Mammary epithelial cell (primary cell): ENCODE data around the gene COL11A1.

Source experiments
- EZH2 ChIP-seq: IDR thresholded peaks from 2 replicates; pipeline ENCODE4 v1.6.1; 2012; ENCODE audit warnings: low read length, inconsistent platforms, borderline replicate concordance
- TF ChIP-seq, protein P1 (sequence below), 2 donors: IDR thresholded peaks in 1 of 2; conservative IDR thresholded peaks in 1 of 2; 2 replicates each; pipeline ENCODE4 v1.5.1; 2011 to 2012; ENCODE audit warnings: inconsistent platforms in 2 of 2, low read length in 2 of 2, mild to moderate bottlenecking in 2 of 2, control low read depth in 1 of 2, low read depth in 1 of 2; ENCODE audit not compliant: insufficient read depth in 1 of 2; ENCODE audit errors: extremely low read depth in 1 of 2

DNA sequence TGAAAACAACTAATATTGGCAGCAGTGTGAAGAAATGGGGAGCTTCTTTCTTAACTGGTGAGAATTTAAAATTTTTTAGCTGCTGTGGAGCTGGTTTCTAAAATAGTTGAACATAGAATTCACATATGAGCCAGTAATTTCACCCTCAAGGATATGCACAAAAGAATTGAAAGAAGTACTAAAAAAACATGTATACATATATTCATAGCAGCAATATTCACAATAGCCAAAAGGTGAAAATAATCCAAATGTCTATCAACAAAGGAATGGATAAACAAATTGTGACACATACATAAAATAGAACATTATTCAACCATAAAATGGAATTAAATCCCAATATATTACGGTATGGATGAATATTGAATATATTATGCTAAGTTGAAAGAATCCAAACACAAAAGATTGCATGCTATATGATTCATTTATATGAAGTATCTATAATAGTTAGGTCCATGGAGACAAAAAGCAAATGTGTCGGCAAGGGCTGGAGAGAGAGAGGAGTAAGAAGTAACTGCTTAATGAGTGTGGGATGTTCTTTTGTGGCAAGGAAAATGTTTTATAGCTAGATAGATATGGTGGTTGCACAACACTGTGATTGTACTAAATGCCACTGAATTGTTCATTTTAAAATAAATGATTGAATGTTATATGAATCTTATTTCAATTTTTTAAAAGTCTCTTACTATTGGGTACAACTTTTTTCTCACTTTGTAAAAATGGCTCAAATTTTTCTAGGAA lies 14.8 kb upstream of the COL11A1 start:
- TF ChIP-seq, protein P1, sequence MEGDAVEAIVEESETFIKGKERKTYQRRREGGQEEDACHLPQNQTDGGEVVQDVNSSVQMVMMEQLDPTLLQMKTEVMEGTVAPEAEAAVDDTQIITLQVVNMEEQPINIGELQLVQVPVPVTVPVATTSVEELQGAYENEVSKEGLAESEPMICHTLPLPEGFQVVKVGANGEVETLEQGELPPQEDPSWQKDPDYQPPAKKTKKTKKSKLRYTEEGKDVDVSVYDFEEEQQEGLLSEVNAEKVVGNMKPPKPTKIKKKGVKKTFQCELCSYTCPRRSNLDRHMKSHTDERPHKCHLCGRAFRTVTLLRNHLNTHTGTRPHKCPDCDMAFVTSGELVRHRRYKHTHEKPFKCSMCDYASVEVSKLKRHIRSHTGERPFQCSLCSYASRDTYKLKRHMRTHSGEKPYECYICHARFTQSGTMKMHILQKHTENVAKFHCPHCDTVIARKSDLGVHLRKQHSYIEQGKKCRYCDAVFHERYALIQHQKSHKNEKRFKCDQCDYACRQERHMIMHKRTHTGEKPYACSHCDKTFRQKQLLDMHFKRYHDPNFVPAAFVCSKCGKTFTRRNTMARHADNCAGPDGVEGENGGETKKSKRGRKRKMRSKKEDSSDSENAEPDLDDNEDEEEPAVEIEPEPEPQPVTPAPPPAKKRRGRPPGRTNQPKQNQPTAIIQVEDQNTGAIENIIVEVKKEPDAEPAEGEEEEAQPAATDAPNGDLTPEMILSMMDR (conservative IDR thresholded peaks at IDR 0.05 in 1 of 2, IDR thresholded peaks at IDR 0.05 in 1 of 2; ENCODE audit: extremely low read depth in 1 of 2, insufficient read depth in 1 of 2, low read depth in 1 of 2, low read length in 2 of 2) = no peak
- no peak for TF ChIP-seq EZH2
